Psoas muscle (tissue), 8 donors: ENCODE data around the gene MCFD2. TPM values are rescaled to one million over a fixed set of nuclear protein-coding genes. Genes with fewer than 3 reads are reported as not detected.
"Not testable (repeated sequence)": the region's sequence is repeated elsewhere in the genome, so short reads cannot be mapped to it uniquely, and the experiment has no call there.

Source experiments
- ATAC-seq, 4 donors: fragments of 200-7000 bp; cut with Tn5 transposase; one replicate each; pipeline ENCODE4 v1.9.1; 2020; ENCODE audit warnings: moderate library complexity in 3 of 4, mild to moderate bottlenecking in 2 of 4
- DNase-seq, 2 donors: peaks; one replicate each; pipeline ENCODE4 v3.0.0-alpha.2; 2020
- H3K27ac ChIP-seq: fragments of 200-600 bp; one replicate; pipeline ENCODE4 v1.8.0; 2022
- H3K27me3 ChIP-seq, 3 donors: fragments of 200-600 bp in 1 of 3; one replicate each; pipeline versions ENCODE4 v1.6.1 to v1.8.0; 2013 to 2022; ENCODE audit warnings: low read length in 2 of 3, mild to moderate bottlenecking in 2 of 3, moderate library complexity in 1 of 3; ENCODE audit not compliant: insufficient read depth in 3 of 3
- H3K36me3 ChIP-seq, 2 donors: fragments of 200-600 bp in 1 of 2; one replicate each; pipeline versions ENCODE4 v1.6.1 to v1.8.0; 2013 to 2022; ENCODE audit warnings: low read depth in 1 of 2, mild to moderate bottlenecking in 1 of 2, moderate library complexity in 1 of 2; ENCODE audit not compliant: insufficient read depth in 1 of 2
- H3K4me1 ChIP-seq: fragments of 200-600 bp; one replicate; pipeline ENCODE4 v1.8.0; 2022
- H3K4me3 ChIP-seq: fragments of 200-600 bp; one replicate; pipeline ENCODE4 v1.8.0; 2022; ENCODE audit warnings: mild to moderate bottlenecking
- H3K9me3 ChIP-seq: fragments of 200-600 bp; one replicate; pipeline ENCODE4 v1.8.0; 2022
- WGBS, 3 donors: extraction: QIAGEN DNeasy Blood & Tissue Kit; methylation state at CpG; one replicate each; pipeline versions ENCODE4 v1.1.6 to v1.1.7; 2013; 5-methylcytosine and 5-hydroxymethylcytosine counted together
- intact Hi-C, 2 donors: fragments of 100-400 bp; cut with DNase I; formaldehyde crosslinking; loops; one replicate each; pipeline versions ENCODE4 v1.11.0 to v1.14.2; 2022
- polyA plus RNA-seq, 3 donors: library from polyadenylated mRNA; stranded (reverse); fragments of 200-250 nt; gene quantifications; one replicate each; pipeline ENCODE4 v1.2.3, GENCODE V29; 2013
- total RNA-seq, 4 donors: library from RNA; stranded (reverse); fragmentation: NEBNext Ultra II Directional in 2 of 4; extraction: Animal tissue kit (Norgen Biotek cat#: 25700) in 2 of 4; gene quantifications; one replicate each; pipeline versions ENCODE4 v1.2.1 to v1.2.4, GENCODE V29; 2021 to 2023
- TF ChIP-seq, protein P1 (sequence below): fragments of 200-600 bp; IDR thresholded peaks from one replicate; pipeline ENCODE4 v1.8.0; 2022; ENCODE audit warnings: antibody characterized with exemption
- donor health status: healthy with polysubstance abuse.
- donor health status: DM: no; HTN: no; CAD: no; lungs with moderate emphysema.
- donor health status: Bipolar disorder and iron deficiency.
- donor health status: healthy.
- donor health status: DM: yes; HTN: yes; CAD: no.
- donor health status: DM: no; HTN: no; CAD: no.
- donor health status: DM: no; HTN: no; CAD: no.
- donor health status: DM: yes; HTN: yes; CAD: no.

MCFD2 gene
- total and polyA plus RNA-seq, 7 donors = 52.2 to 121 (median 86.5) TPM

DNA sequence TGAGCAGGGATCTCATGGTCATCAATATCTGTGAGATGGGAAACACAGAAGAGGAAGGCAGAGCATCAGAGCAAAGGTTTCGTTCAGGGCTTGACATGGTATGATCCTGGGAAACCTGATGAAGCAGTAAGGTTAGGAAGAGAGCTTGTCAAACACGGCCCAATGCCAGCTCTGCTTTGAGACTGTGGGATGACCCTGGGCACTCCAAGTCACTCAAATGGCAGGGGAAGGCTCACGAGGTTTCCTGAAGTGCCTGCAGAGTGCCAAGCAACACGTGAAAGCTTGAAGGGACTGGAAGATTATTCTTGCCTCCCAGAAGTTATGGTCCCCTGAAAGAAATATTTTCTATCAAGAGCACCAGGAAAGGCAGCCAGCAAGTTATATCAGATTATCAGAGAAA lies 6.5 kb downstream of the MCFD2 start:
- Histone ChIP-seq H3K4me1 (peaks cover 37% of the 10 kb centered on the region), H3K9me3 (no peaks in the 10 kb centered on the region), H3K36me3 (peaks cover 16 to 70% of the 10 kb centered on the region in 2 donors), H3K27me3 (no peaks in the 10 kb centered on the region), H3K27ac (peak overlapping the region; percentile 72), H3K4me3 (no peak overlapping the region)
- intact Hi-C loops = no loop called here
- DNase-seq (no peak), ATAC-seq (no peak)
- TF ChIP-seq, protein P1, sequence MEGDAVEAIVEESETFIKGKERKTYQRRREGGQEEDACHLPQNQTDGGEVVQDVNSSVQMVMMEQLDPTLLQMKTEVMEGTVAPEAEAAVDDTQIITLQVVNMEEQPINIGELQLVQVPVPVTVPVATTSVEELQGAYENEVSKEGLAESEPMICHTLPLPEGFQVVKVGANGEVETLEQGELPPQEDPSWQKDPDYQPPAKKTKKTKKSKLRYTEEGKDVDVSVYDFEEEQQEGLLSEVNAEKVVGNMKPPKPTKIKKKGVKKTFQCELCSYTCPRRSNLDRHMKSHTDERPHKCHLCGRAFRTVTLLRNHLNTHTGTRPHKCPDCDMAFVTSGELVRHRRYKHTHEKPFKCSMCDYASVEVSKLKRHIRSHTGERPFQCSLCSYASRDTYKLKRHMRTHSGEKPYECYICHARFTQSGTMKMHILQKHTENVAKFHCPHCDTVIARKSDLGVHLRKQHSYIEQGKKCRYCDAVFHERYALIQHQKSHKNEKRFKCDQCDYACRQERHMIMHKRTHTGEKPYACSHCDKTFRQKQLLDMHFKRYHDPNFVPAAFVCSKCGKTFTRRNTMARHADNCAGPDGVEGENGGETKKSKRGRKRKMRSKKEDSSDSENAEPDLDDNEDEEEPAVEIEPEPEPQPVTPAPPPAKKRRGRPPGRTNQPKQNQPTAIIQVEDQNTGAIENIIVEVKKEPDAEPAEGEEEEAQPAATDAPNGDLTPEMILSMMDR = no peak
- 43 to 73% (median 61%) methylated on average over 4 of the region's 4 CpGs for WGBS, 3 donors

DNA sequence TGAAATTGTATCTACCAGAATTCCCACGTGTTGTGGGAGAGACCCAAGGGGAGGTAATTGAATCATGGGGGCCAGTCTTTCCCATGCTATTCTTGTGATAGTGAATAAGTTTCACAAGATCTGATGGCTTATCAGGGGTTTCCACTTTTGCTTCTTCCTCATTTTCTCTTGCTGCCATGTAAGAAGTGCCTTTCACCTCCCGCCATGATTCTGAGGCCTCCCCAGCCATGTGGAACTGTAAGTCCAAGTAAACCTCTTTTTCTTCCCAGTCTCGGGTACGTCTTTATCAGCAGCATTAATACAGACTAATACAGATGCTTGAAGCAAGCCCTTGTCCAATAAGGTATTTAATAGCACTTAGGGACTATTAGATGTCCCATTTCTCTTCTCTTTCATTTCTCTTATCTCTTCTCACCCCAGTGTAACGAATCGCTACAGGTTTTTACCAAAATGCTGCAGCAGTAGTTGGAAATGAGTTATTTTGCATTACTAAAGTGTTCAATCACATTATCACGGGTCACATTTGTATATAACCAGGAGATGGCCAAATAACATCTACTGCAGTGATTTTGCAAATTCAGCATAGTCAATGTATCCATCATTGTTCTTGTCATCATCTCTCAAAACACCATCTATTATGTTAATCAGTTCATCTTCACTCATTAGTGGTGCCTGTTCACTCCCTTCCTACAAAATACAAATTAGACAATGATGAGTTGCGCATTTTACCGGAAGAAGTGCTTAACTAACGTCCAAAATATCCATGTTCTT lies 10.5 kb downstream of the MCFD2 start:
- H3K9me3 ChIP-seq, DNase-seq, intact Hi-C loops, H3K27ac ChIP-seq, ATAC-seq, H3K4me3 ChIP-seq, H3K27me3 ChIP-seq: not testable (repeated sequence)
- peaks cover 16 to 80% of the 10 kb centered on the region in 2 donors for H3K36me3 ChIP-seq
- 90 to 96% (median 90%) methylated on average over 10 of the region's 10 CpGs for WGBS, 3 donors
- H3K4me1 ChIP-seq = peaks cover 16% of the 10 kb centered on the region

DNA sequence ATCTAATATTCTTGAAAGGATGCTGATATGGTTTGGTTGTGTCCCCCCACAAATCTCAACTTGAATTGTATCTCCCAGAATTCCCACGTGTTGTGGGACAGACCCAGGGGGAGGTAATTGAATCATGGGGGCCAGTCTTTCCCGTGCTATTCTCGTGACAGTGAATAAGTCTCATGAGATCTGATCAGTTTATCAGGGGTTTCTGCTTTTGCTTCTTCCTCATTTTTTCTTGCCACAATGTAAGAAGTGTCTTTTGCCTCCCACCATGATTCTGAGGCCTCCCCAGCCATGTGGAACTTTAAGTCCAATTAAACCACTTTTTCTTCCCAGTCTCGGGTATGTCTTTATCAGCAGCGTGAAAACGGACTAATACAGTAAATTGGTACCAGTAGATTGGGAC lies 12.6 kb downstream of the MCFD2 start:
- H3K27me3 ChIP-seq, DNase-seq, H3K27ac ChIP-seq, H3K4me3 ChIP-seq, intact Hi-C loops, H3K9me3 ChIP-seq, H3K4me1 ChIP-seq, ATAC-seq: not testable (repeated sequence)
- H3K36me3 ChIP-seq = peaks cover 11 to 64% of the 10 kb centered on the region in 2 donors
- 72 to 79% (median 78%) methylated on average over 6 of the region's 6 CpGs for WGBS, 3 donors

DNA sequence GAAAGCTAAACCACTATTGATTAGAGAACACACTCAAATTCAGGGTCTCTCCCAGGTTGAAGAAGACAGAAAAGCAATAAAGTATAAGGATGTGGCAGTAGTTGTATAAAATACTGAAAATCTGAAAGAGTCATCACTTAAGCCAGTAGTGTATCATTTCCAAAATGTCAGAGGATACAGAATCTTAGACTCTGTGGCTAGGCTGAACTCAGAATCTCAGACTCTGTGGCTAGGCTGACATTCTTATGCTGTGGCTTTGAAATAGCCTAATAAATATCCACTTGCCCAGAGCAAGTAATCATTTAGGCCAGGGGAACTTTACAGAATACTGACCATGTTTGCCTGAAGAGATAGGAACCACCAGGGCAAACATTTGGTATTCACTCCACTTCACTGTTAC lies 13.1 kb downstream of the MCFD2 start:
- Histone ChIP-seq H3K4me1 (no peaks in the 10 kb centered on the region), H3K36me3 (peaks cover 10 to 58% of the 10 kb centered on the region in 2 donors), H3K27ac (no peak overlapping the region), H3K27me3 (no peaks in the 10 kb centered on the region), H3K9me3 (no peaks in the 10 kb centered on the region), H3K4me3 (no peak overlapping the region)
- intact Hi-C loops = no loop called here
- TF ChIP-seq, protein P1 = no peak
- ATAC-seq = no peak
- DNase-seq = no peak

DNA sequence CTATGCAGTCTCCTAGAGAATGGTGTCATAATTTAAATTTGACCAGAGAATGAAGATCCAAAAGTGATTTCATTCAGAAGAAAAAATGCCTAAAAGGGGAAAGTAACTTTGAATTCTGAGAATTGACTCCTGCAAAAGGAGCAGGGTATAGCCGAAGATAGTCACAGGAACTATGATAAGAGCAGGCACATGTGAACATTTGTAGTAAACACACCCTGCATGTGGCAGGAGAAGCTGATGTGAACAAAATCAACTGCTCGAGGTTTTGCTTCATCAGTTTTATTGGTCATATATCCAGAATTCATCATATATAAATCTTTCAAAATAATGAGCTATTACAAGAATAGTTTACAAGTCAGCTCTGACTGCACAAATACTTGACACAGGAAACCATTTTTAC lies 14.0 kb downstream of the MCFD2 start:
- H3K4me1 ChIP-seq = no peaks in the 10 kb centered on the region
- WGBS, 3 donors = 83 to 92% (median 88%) methylated on average over 2 of the region's 2 CpGs
- TF ChIP-seq, protein P1 = no peak
- H3K27ac ChIP-seq = no peak overlapping the region
- peaks cover 3 to 50% of the 10 kb centered on the region in 2 donors for H3K36me3 ChIP-seq
- intact Hi-C loops = no loop called here
- no peak for DNase-seq
- no peak for ATAC-seq
- no peak overlapping the region for H3K4me3 ChIP-seq
- H3K9me3 ChIP-seq = no peaks in the 10 kb centered on the region
- H3K27me3 ChIP-seq = no peaks in the 10 kb centered on the region
